Measurements from ENCODE around the gene C19orf73.

C19orf73 gene

GRCh38 chr19:49070416-49070815 lies 48.5 kb downstream of the C19orf73 start:
- in situ Hi-C loops (cut with MboI; ENCODE audit: low sequenced_read_pairs): no loop called here

- in situ Hi-C loops (cut with MboI; ENCODE audit: low sequenced_read_pairs): no loop called here
Observed at GRCh38 chr19:49069026-49069425, 49.9 kb downstream of the C19orf73 start.
